Measurements from ENCODE around the gene SMIM33. TPM values are rescaled to one million over a fixed set of nuclear protein-coding genes. Genes with fewer than 3 reads are reported as not detected.
A peak's percentile ranks its signal among the peaks of the same experiment; 100 is the strongest.

SMIM33 gene
- total and polyA plus RNA-seq, 2 of the 13 experiments (the other 11 are each of a cell fraction or from before 2014, with no cell fraction given): not detected

DNA sequence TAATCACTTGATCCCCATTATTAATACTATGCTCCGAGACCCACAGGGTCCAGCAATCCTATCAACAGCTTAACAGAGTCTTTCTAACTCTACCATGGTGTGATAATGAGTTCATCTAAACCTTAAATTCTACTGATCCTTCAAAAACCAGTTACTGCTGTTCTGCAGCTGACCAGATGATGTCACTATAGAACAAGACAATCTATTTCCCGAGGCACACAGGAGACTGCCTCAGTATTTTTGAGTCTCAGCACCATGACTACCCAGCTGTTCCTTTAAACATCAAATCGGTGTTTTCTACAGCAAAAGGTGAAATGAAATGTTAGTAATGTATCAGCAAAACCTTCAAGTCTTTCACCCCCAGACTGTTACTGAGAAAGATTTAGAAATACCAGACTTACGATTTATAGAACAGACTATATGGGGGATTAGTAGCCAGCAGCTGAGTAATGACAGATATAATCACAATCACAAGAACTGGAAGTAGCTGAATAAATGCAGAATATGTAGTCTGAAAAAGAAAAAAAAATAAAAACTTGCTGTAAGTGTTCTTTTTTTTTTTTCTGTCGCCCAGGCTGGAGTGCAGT lies 48.4 kb upstream of the SMIM33 start (continued):
- TF ChIP-seq SAFB2 (CRISPR knock-in tag; IDR thresholded peaks at IDR 0.05; ENCODE audit: borderline replicate concordance, low read depth) (no peak), HOXA9 (CRISPR knock-in tag; IDR thresholded peaks at IDR 0.05; ENCODE audit: borderline replicate concordance) (no peak), HNRNPL (IDR thresholded peaks at IDR 0.05; ENCODE audit: low read depth, low read length) (no peak), ERF (CRISPR knock-in tag; IDR thresholded peaks at IDR 0.05) (0 out of 2 replicates have a peak, but pooled peaks have one; percentile 21), STAT5B (CRISPR knock-in tag; IDR thresholded peaks at IDR 0.05) (no peak), MTA1 (CRISPR knock-in tag; IDR thresholded peaks at IDR 0.05; ENCODE audit: borderline replicate concordance) (no peak), TSC22D2 (CRISPR knock-in tag; IDR thresholded peaks at IDR 0.05; ENCODE audit: borderline replicate concordance) (no peak), MAFF (IDR thresholded peaks at IDR 0.05; ENCODE audit: low read depth, low read length) (0 out of 2 replicates have a peak, but pooled peaks have one; percentile 3), CCAR2 (optimal IDR thresholded peaks at IDR 0.05; ENCODE audit: low read depth, low read length) (no peak), ZSCAN20 (CRISPR knock-in tag; IDR thresholded peaks at IDR 0.05; ENCODE audit: borderline replicate concordance) (no peak), KDM6A (CRISPR knock-in tag; IDR thresholded peaks at IDR 0.05; ENCODE audit: low read depth) (no peak), ZFP1 (CRISPR knock-in tag; IDR thresholded peaks at IDR 0.05) (no peak), KLF11 (CRISPR knock-in tag; IDR thresholded peaks at IDR 0.05) (0 out of 2 replicates have a peak, but pooled peaks have one; percentile 26), ATF7 (IDR thresholded peaks at IDR 0.05) (0 out of 2 replicates have a peak, but pooled peaks have one; percentile 2), ATF7 (CRISPR knock-in tag; IDR thresholded peaks at IDR 0.05) (no peak), ZSCAN25 (CRISPR knock-in tag; IDR thresholded peaks at IDR 0.05) (no peak)
- TF ChIP-seq, protein P1, sequence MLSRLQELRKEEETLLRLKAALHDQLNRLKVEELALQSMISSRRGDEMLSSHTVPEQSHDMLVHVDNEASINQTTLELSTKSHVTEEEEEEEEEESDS (CRISPR knock-in tag; IDR thresholded peaks at IDR 0.05; ENCODE audit: borderline replicate concordance): no peak
- TF ChIP-seq, protein P2, sequence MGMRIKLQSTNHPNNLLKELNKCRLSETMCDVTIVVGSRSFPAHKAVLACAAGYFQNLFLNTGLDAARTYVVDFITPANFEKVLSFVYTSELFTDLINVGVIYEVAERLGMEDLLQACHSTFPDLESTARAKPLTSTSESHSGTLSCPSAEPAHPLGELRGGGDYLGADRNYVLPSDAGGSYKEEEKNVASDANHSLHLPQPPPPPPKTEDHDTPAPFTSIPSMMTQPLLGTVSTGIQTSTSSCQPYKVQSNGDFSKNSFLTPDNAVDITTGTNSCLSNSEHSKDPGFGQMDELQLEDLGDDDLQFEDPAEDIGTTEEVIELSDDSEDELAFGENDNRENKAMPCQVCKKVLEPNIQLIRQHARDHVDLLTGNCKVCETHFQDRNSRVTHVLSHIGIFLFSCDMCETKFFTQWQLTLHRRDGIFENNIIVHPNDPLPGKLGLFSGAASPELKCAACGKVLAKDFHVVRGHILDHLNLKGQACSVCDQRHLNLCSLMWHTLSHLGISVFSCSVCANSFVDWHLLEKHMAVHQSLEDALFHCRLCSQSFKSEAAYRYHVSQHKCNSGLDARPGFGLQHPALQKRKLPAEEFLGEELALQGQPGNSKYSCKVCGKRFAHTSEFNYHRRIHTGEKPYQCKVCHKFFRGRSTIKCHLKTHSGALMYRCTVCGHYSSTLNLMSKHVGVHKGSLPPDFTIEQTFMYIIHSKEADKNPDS (CRISPR knock-in tag; IDR thresholded peaks at IDR 0.05): no peak
- TF ChIP-seq, protein P3, sequence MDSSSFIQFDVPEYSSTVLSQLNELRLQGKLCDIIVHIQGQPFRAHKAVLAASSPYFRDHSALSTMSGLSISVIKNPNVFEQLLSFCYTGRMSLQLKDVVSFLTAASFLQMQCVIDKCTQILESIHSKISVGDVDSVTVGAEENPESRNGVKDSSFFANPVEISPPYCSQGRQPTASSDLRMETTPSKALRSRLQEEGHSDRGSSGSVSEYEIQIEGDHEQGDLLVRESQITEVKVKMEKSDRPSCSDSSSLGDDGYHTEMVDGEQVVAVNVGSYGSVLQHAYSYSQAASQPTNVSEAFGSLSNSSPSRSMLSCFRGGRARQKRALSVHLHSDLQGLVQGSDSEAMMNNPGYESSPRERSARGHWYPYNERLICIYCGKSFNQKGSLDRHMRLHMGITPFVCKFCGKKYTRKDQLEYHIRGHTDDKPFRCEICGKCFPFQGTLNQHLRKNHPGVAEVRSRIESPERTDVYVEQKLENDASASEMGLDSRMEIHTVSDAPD (CRISPR knock-in tag; IDR thresholded peaks at IDR 0.05): no peak
- TF ChIP-seq, protein P4, sequence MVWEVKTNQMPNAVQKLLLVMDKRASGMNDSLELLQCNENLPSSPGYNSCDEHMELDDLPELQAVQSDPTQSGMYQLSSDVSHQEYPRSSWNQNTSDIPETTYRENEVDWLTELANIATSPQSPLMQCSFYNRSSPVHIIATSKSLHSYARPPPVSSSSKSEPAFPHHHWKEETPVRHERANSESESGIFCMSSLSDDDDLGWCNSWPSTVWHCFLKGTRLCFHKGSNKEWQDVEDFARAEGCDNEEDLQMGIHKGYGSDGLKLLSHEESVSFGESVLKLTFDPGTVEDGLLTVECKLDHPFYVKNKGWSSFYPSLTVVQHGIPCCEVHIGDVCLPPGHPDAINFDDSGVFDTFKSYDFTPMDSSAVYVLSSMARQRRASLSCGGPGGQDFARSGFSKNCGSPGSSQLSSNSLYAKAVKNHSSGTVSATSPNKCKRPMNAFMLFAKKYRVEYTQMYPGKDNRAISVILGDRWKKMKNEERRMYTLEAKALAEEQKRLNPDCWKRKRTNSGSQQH (CRISPR knock-in tag; IDR thresholded peaks at IDR 0.05; ENCODE audit: low read depth): no peak
- TF ChIP-seq, protein P5, sequence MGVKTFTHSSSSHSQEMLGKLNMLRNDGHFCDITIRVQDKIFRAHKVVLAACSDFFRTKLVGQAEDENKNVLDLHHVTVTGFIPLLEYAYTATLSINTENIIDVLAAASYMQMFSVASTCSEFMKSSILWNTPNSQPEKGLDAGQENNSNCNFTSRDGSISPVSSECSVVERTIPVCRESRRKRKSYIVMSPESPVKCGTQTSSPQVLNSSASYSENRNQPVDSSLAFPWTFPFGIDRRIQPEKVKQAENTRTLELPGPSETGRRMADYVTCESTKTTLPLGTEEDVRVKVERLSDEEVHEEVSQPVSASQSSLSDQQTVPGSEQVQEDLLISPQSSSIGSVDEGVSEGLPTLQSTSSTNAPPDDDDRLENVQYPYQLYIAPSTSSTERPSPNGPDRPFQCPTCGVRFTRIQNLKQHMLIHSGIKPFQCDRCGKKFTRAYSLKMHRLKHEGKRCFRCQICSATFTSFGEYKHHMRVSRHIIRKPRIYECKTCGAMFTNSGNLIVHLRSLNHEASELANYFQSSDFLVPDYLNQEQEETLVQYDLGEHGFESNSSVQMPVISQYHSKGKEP (CRISPR knock-in tag; IDR thresholded peaks at IDR 0.05): no peak
- TF ChIP-seq, protein P6, sequence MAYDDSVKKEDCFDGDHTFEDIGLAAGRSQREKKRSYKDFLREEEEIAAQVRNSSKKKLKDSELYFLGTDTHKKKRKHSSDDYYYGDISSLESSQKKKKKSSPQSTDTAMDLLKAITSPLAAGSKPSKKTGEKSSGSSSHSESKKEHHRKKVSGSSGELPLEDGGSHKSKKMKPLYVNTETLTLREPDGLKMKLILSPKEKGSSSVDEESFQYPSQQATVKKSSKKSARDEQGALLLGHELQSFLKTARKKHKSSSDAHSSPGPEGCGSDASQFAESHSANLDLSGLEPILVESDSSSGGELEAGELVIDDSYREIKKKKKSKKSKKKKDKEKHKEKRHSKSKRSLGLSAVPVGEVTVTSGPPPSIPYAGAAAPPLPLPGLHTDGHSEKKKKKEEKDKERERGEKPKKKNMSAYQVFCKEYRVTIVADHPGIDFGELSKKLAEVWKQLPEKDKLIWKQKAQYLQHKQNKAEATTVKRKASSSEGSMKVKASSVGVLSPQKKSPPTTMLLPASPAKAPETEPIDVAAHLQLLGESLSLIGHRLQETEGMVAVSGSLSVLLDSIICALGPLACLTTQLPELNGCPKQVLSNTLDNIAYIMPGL (CRISPR knock-in tag; IDR thresholded peaks at IDR 0.05; ENCODE audit: borderline replicate concordance in 1 of 2, low read depth in 1 of 2): 0 out of 4 replicates have a peak, but pooled peaks of 1 of the 2 experiments have one; percentile 40

Data from HepG2 (cell line).